Measurements from ENCODE around the gene GLIS1.
A peak's percentile ranks its signal among the peaks of the same experiment; 100 is the strongest.

GLIS1 gene

GRCh38 chr1:53476579-53476978, 262.4 kb downstream of the GLIS1 start:
- DNase-seq (ENCODE audit: low spot score) = no peak
- TF ChIP-seq CTCF (IDR thresholded peaks at IDR 0.05; ENCODE audit: extremely low read depth, missing control alignments) = no peak

GRCh38 chr1:53475664-53476063, 263.3 kb downstream of the GLIS1 start:
- no peak for TF ChIP-seq CTCF (IDR thresholded peaks at IDR 0.05; ENCODE audit: extremely low read depth, missing control alignments)
- no peak for DNase-seq (ENCODE audit: low spot score)

- DNase-seq (ENCODE audit: low spot score) = no peak
- peak; percentile 11 for TF ChIP-seq CTCF (IDR thresholded peaks at IDR 0.05; ENCODE audit: extremely low read depth, missing control alignments)
These were observed 265.5 kb downstream of the GLIS1 start for GRCh38 chr1:53473463-53473862.

- no peak for DNase-seq (ENCODE audit: low spot score)
- no peak for TF ChIP-seq CTCF (IDR thresholded peaks at IDR 0.05; ENCODE audit: extremely low read depth, missing control alignments)
These were observed 268.0 kb downstream of the GLIS1 start for GRCh38 chr1:53471000-53471399.

DNA sequence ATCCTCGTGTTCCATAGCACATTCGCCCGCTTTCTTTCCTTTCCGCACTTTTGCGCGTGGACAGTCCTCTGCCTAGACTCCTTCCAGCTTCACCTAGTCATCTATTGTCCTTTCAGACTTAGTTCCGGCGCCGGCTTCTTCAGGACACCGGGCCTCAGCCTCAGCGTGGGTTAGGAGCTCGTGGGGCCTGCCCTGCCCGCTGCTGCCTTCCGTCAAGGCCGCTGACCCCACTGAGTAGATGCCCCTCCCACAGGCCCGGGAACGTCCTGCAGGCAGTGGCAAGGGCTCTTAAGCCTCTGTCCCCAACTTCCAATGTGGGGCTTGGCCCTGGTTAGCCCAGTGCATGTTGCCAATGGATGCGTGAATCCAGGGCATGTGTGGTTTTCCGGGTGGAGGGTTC, 268.4 kb downstream of the GLIS1 start:
- TF ChIP-seq CTCF (IDR thresholded peaks at IDR 0.05; ENCODE audit: extremely low read depth, missing control alignments) = no peak
- no peak for DNase-seq (ENCODE audit: low spot score)

DNA sequence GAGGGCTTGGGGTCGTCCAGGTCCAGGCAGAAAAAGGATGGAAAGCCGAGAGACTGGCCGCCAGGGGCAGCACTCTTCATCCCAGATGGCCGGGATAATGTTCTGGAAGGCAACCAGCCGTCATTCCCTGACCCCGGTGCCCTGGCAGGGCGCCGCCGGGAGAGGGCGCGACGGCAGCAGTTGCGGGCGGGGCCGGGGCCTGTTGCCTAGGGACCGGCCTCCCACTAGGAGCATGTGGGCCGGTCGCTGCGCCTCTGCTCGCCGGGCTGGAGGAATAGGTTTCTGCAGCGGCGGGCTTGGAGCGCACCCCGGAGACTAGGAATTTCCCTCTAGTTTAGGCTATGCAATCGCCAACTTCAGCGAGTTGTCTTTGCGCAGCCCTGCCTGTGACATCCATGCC, 268.8 kb downstream of the GLIS1 start:
- no peak for DNase-seq (ENCODE audit: low spot score)
- TF ChIP-seq CTCF (IDR thresholded peaks at IDR 0.05; ENCODE audit: extremely low read depth, missing control alignments) = no peak

DNA sequence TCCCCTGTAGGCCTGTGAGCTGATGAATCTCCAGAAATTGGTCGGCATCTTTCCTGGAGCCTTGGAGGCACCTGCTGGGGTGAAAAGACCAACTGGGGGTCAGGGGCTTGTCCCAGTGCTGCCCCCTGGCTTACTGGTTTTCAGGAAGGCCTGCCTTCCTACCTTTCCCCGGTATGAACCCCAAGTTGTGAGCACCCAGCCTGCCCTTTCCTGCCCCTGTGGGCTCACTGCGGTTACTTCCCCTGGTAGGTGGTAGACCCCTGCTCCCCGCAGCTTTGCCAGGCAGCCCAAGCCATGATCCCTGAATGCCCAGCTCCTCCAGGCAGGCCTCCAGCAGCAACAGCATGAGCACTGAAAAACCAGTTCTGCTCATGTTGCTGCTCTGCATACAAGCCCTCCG, 269.6 kb downstream of the GLIS1 start:
- no peak for TF ChIP-seq CTCF (IDR thresholded peaks at IDR 0.05; ENCODE audit: extremely low read depth, missing control alignments)
- DNase-seq (ENCODE audit: low spot score) = no peak

All from GM20000 (cell line).